GM18907 (cell line): ENCODE data around the gene GCN1.
"Not testable (repeated sequence)": the region's sequence is repeated elsewhere in the genome, so short reads cannot be mapped to it uniquely, and the experiment has no call there.

ENCODE experiments used
- ATAC-seq: cut with Tn5 transposase; IDR thresholded peaks from one replicate; pipeline ENCODE4 v1.9.1; 2021; ENCODE audit warnings: mild to moderate bottlenecking, moderate library complexity; ENCODE audit not compliant: unreplicated experiment

GCN1 gene

GRCh38 chr12:120215766-120216735 lies 21.5 kb upstream of the GCN1 start:
- no peak for ATAC-seq

- no peak for ATAC-seq
Measured at GRCh38 chr12:120215357-120215735, 20.8 kb upstream of the GCN1 start.

DNA sequence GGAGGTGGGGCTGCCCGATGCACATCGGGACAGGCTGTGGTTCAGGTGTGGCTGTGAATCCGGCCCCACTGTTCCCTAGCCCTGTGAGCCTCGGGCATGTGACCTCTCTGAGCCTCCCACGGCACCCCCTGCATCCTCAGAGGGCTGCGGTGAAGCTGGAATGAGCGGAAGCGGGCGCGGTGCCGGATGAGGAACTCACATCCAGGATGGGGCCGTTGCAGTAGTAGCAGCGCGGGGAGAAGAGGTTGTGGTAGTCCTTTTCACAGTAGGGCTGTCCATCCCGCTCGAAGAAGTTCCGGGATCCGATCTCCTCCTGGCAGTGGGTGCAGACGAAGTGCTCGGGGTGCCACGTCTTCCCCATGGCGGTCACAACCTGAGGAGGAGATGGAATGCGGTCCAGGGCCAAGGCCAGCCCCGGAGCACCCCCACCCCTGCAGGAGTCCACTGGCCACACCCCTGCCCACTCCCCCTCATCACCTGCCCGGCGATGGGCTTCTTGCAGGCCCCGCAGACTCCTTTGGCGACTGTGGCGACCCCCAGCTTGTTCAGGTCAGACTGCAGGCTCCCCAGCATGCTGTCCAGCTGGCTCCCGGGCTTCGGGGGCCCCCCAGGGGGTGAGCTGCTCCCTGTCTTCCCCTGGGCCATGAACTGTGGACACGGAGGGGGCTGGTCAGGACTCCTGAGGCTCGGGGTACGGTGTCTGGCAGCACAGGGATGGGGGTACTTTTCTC lies 20.3 kb upstream of the GCN1 start:
- no peak for ATAC-seq

DNA sequence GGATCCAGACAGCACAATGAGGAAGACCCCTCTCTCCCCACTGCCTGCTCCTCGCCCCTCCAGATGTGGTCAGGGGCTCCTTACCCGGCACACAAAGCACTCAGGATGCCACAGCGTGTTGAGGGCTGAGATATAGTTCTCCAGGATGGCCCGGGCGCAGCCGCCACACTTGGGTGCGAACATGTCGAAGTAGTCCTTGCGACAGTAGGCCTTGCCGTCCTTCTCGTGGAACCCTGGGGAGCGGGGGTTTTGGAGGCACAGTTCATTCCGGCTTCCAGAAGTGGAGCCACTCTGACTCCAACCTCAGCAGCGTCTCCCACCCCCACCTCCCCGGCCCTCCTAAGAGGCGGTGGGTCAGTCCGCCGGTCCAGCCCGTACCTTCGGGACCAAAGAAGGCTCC lies 19.2 kb upstream of the GCN1 start:
- no peak for ATAC-seq

DNA sequence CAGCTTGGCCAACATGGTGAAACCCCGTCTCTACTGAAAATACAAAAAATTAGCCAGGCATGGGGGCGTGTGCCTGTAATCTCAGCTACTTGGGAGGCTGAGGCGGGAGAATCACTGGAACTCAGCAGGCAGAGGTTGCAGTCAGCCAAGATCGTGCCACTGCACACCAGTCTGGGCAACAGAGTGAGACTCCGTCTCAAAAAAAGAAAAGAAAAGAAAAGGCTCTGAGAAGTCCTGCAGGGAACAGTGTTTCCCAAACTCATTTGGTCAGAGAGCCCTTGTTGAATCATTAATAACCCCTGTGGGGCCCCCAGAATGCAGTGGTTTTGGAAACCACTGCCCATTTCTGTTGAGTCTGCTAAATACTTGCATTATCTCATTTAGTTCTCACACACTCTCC lies 18.7 kb upstream of the GCN1 start:
- not testable (repeated sequence) for ATAC-seq

DNA sequence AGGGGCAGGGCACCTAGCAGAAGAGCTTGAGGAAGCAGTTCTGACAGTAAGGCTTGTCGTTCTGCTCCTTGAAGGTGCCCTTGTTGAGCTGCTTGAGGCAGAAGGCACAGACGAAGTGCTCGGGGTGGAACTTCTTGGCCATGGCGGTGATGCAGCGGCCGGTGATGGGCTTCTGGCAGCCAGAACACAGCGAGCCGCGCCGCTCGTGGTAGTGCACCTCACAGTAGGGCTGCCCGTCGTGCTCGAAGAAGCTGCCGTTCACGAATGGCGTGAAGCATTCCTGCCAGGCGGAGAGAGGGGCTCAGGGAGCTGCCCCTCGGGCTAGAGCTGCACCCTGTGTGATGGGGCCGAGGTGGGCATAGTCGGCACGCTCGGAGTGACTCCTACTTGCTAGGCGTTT lies 17.8 kb upstream of the GCN1 start:
- no peak for ATAC-seq

- no peak for ATAC-seq
Measured at GRCh38 chr12:120211904-120212283, 17.4 kb upstream of the GCN1 start.

DNA sequence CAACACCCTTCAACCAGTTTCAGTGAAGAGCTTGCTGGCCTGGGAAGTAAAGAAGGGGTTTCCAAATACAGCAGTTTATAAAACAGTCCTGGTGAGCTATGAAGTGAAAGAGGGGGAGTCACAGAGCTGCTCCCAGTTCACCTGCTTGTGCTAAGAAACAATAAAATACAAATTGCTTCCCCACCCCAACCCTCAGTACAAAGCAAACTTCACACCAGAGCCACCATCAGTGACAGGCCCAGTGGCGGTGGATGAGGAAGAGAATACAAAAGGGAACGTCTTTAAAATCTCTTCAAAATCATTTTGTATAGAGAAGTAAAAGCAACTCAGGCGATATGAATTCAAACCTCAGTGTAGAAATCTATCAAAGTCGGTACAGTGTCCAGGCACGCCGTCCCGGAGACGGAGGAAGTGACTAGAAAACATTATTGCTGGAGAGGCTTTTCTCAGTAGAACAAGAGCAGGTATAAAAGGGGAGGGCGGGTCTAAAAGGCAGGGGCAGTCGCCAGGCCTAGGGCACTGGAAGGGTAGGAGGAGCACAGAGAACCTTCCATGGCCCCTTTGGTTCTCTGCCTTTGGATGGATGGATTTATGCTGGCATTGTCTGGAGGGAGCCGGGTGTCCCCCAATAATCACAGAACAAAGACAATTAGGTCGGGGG lies 16.9 kb upstream of the GCN1 start:
- ATAC-seq: no peak

DNA sequence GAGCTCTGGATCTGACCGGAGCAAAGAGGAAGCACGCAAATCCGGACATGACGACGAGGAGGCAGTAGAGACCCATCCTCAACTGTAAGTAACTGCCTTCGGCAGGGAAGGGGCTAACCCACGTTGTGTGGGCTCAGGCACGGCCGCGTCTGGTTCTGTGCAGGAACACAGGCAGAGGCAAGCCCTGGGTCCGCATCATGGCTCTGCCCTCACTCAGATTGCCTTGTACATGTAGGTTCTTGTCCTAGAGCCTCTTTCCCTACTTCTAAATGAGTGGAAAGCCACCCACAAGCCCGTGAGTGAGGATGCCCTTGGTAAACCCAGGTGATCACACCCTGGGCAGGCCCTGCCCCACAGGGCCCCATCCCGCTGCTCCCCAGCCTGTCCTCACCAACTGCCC lies 15.3 kb upstream of the GCN1 start:
- ATAC-seq: no peak

DNA sequence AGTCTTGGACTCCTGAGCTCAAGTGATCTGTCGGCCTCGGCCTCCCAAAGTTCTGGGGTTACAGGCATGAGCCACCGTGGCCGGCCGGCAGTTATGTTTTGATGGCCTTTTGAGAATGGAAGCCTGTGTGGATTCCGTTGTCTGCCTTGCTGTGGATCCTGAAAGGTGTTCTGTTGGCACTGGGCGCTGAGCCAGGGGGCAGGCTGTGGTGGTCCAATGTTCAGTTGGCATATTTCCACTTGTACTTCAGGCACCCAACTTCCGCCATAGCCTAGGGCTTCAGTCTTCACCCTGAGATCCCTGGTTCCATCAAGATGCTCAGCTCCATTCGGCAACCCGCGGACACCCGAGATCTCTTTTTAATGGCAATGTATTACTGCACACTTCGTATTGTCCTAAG lies 12.7 kb upstream of the GCN1 start:
- ATAC-seq: no peak

- ATAC-seq: not testable (repeated sequence)
Measured at GRCh38 chr12:120206781-120207180, 12.3 kb upstream of the GCN1 start.

GRCh38 chr12:120206228-120206627 lies 11.7 kb upstream of the GCN1 start:
- no peak for ATAC-seq

DNA sequence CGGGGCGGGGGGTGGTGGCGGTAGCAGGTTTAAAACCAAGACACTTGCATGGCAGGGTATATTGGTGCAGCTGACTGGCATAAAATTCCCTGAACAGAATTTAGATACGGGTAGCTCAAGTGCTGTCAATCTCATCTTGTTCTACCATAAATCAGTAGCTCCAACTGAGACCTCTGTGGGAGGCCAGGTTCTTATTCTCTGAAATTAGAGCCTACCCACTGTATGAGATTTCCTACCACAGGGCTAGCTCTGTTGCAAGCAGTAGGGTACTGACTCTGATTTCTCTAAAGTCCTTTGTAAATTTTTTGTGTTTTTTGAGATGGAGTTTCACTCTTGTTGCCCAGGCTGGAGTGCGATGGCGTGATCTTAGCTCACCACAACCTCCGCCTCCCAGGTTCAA lies 9.7 kb upstream of the GCN1 start:
- no peak for ATAC-seq

DNA sequence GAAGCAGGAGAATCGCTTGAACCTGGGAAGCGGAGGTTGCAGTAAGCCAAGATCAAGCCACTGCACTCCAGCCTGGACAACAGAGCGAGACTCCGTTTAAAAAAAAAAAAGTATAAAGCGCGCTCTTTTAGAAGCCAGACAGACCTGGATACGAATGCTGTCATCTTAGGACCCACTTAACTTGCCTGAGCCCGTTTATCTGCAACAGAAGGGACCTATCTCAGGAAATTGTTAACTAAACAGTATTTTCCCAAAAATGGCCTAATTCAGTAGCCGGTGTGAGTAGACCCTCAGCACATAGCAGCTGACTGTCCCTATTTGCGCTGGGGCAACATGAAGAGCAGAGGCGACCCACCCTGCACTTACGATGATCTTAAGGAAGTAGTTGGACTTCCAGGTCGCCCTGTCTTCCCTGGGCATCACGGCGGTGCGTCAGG lies 5.9 kb upstream of the GCN1 start:
- no peak for ATAC-seq

DNA sequence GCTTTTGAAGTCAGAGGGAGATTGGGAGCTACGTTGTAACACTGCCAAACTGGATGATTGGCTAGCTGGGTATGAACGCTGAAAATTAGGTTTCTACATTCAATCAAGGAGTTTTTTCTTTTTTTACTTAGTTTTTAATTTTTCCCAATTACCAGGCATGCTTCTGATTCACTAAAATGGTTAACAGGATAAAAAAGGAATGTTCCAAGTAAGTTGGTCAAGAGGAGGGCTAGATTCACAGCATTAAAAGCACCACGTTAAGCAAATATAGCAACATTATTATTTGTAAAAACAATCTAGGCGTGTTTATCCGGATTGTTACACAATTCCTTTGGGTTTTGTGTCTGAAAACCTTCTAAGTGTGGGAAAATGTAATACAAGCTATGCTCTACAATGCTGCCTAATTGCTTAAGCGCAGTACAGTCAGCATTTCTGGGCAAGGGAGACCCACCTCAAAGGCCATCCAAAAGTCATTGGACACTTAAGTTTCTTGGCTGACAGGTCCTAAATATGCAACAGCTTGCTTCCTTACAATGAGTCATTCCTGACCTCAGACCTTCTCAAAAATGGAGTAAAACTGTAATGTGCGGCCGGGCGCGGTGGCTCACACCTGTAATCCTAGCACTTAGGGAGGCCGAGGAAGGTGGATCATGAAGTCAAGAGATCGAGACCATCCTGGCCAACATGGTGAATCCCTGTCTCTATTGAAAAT lies 5.2 kb upstream of the GCN1 start:
- no peak for ATAC-seq

- ATAC-seq: no peak
Measured at GRCh38 chr12:120199025-120199424, 4.5 kb upstream of the GCN1 start.

DNA sequence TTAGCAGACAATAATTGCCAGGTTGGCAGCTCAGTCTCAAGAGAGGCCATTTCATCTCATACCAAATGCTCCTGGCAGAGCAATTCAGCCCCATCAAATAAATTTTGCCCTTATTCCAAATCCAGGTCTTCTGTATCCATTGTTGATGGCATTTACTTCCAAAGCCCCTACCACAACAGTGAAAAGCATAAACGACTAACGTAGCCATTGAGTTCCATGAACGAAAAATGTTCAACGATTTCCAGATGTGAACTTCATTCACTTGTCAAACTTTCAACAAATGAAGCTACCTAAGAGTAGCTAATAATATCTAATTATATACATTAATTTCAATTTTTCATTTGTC lies 3.0 kb upstream of the GCN1 start:
- ATAC-seq: no peak

DNA sequence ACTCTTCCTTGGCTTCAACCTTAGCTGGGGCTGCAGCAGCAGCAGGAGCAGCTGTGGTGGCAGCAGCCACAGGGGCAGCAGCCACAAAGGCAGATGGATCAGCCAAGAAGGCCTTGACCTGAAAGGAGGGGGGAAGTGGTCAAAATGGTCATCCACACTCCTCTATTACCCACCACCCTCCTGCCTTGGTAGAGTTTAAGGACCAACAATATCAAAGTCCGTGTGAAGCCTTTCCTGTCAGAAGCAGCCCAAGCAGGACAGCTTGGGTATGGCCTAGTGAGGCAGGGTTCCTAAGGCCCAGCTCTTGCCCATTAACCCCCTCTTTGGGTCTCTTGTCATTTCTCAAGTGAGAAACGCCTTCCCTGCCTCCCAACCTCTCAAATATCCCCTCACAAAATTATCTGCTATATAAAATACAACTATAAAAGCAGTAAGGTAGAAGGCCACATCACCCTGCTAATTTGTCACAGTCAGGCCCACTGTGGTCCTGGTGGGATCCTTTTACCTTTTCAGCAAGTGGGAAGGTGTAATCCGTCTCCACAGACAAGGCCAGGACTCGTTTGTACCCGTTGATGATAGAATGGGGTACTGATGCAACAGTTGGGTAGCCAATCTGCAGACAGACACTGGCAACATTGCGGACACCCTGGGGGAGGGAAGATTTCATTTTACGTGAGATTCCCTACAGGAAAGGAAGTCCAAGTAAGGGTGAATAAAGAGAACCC lies 2.5 kb upstream of the GCN1 start:
- ATAC-seq: not testable (repeated sequence)

GRCh38 chr12:120196363-120196762 lies 1.8 kb upstream of the GCN1 start:
- no peak for ATAC-seq

GRCh38 chr12:120194226-120194533 lies 335 bp downstream of the GCN1 start:
- no peak for ATAC-seq

GRCh38 chr12:120193286-120193685 lies 1.2 kb downstream of the GCN1 start:
- ATAC-seq: not testable (repeated sequence)
